ENCODE results near the gene SYNDIG1. TPM values are rescaled to one million over a fixed set of nuclear protein-coding genes. Genes with fewer than 3 reads are reported as not detected.

Gene SYNDIG1
- polyA plus RNA-seq, 1 experiment, result 1.7 TPM

- Histone ChIP-seq H3K4me3 (ENCODE audit: low read depth, low read length) (no peak overlapping the region), H3K27me3 (ENCODE audit: control insufficient read depth, insufficient read depth, low read length) (no peaks in the 10 kb centered on the region), H3K36me3 (ENCODE audit: control insufficient read depth, insufficient read depth, low read length) (no peaks in the 10 kb centered on the region)
- no peak for DNase-seq (ENCODE audit: low read depth)
- POLR2A ChIA-PET, result no interaction called here
- CTCF ChIA-PET, result no interaction called here
- no peak for TF ChIP-seq CTCF (IDR thresholded peaks at IDR 0.05; ENCODE audit: insufficient read depth, low read depth, low read length)
These were observed 209.1 kb downstream of the SYNDIG1 start for GRCh38 chr20:24678351-24679106.

- no peaks in the 10 kb centered on the region for H3K27me3 ChIP-seq (ENCODE audit: control insufficient read depth, insufficient read depth, low read length)
- no peaks in the 10 kb centered on the region for H3K36me3 ChIP-seq (ENCODE audit: control insufficient read depth, insufficient read depth, low read length)
- POLR2A ChIA-PET, result no interaction called here
- no peak overlapping the region for H3K4me3 ChIP-seq (ENCODE audit: low read depth, low read length)
- CTCF ChIA-PET, result no interaction called here
- no peak for TF ChIP-seq CTCF (IDR thresholded peaks at IDR 0.05; ENCODE audit: insufficient read depth, low read depth, low read length)
- no peak for DNase-seq (ENCODE audit: low read depth)
These were observed 210.1 kb downstream of the SYNDIG1 start for GRCh38 chr20:24679448-24680047.

- no peak for DNase-seq (ENCODE audit: low read depth)
- ChIA-PET POLR2A (no interaction called here), CTCF (no interaction called here)
- Histone ChIP-seq H3K36me3 (ENCODE audit: control insufficient read depth, insufficient read depth, low read length) (no peaks in the 10 kb centered on the region), H3K27me3 (ENCODE audit: control insufficient read depth, insufficient read depth, low read length) (no peaks in the 10 kb centered on the region), H3K4me3 (ENCODE audit: low read depth, low read length) (no peak overlapping the region)
- no peak for TF ChIP-seq CTCF (IDR thresholded peaks at IDR 0.05; ENCODE audit: insufficient read depth, low read depth, low read length)
These were observed 212.4 kb downstream of the SYNDIG1 start for GRCh38 chr20:24681634-24682495.

- no peak for DNase-seq (ENCODE audit: low read depth)
- H3K36me3 ChIP-seq (ENCODE audit: control insufficient read depth, insufficient read depth, low read length), result no peaks in the 10 kb centered on the region
- H3K27me3 ChIP-seq (ENCODE audit: control insufficient read depth, insufficient read depth, low read length), result no peaks in the 10 kb centered on the region
- no peak overlapping the region for H3K4me3 ChIP-seq (ENCODE audit: low read depth, low read length)
- ChIA-PET POLR2A (no interaction called here), CTCF (no interaction called here)
- no peak for TF ChIP-seq CTCF (IDR thresholded peaks at IDR 0.05; ENCODE audit: insufficient read depth, low read depth, low read length)
These were observed 213.1 kb downstream of the SYNDIG1 start for GRCh38 chr20:24682496-24682985.

GRCh38 chr20:24683676-24684075 is 214.2 kb downstream of the SYNDIG1 start:
- CTCF ChIA-PET, result no interaction called here
- no peaks in the 10 kb centered on the region for H3K36me3 ChIP-seq (ENCODE audit: control insufficient read depth, insufficient read depth, low read length)
- H3K27me3 ChIP-seq (ENCODE audit: control insufficient read depth, insufficient read depth, low read length), result no peaks in the 10 kb centered on the region
- no peak for TF ChIP-seq CTCF (IDR thresholded peaks at IDR 0.05; ENCODE audit: insufficient read depth, low read depth, low read length)
- no peak overlapping the region for H3K4me3 ChIP-seq (ENCODE audit: low read depth, low read length)
- DNase-seq (ENCODE audit: low read depth), result no peak
- POLR2A ChIA-PET, result interaction anchor here (0.6 kb wide), 1 partner anchor 245 kb away, joined by 4 read pairs; no protein-coding TSS in a partner anchor

Data from BJ (cell line).